Caco-2 (cell line): Measurements from ENCODE around the gene ZNF576. TPM values are rescaled to one million over a fixed set of nuclear protein-coding genes. Genes with fewer than 3 reads are reported as not detected.

Source experiments
- BruUV-seq: library from RNA; stranded (reverse); fragments of 400-500 nt; replicated peaks from 2 replicates; lab custom pipeline; 2021; lab: Mats Ljungman, UMichigan
- CTCF ChIA-PET: fragments of 300-600 bp; sonication (Branson Sonifier 250); formaldehyde crosslinking; loops from one replicate; lab custom pipeline; 2022; ENCODE audit warnings: antibody characterized with exemption; lab: Charles Lee
- POLR2A ChIA-PET: fragments of 300-600 bp; sonication (Branson Sonifier 250); formaldehyde crosslinking; loops from one replicate; lab custom pipeline; 2022; ENCODE audit warnings: antibody characterized with exemption; lab: Charles Lee
- DNase-seq, 2 experiments: peaks; one replicate each; pipeline versions ENCODE4 v3.0.0 to v3.0.0-alpha.2; 2020 to 2022
- H3K27me3 ChIP-seq: replicated peaks from 2 replicates; pipeline ENCODE4 v1.6.0; 2011; ENCODE audit warnings: low read length; ENCODE audit not compliant: control insufficient read depth, insufficient read depth
- H3K36me3 ChIP-seq: 2 replicates; pipeline ENCODE4 v1.5.1; 2011; ENCODE audit warnings: low read length; ENCODE audit not compliant: control insufficient read depth, insufficient read depth
- H3K4me1 ChIP-seq: fragments of 250-450 bp; sonication (Bioruptor Pico); 2 replicates; pipeline ENCODE4 v1.5.1; 2020; ENCODE audit warnings: mild to moderate bottlenecking
- H3K4me3 ChIP-seq: 2 replicates; pipeline ENCODE4 v1.5.1; 2011; ENCODE audit warnings: low read depth, mild to moderate bottlenecking, control low read depth, low read length
- H3K9me3 ChIP-seq: fragments of 250-450 bp; sonication (Bioruptor Pico); 2 replicates; pipeline ENCODE4 v1.5.1; 2020; ENCODE audit warnings: mild to moderate bottlenecking, moderate library complexity
- H3K27ac Mint-ChIP-seq: one replicate; pipeline ENCODE4 v1.8.0; 2022; ENCODE audit warnings: mixed read lengths; ENCODE audit not compliant: unreplicated experiment
- H3K27me3 Mint-ChIP-seq: one replicate; pipeline ENCODE4 v1.8.0; 2022; ENCODE audit warnings: mixed read lengths; ENCODE audit not compliant: insufficient read depth, unreplicated experiment
- H3K36me3 Mint-ChIP-seq: one replicate; pipeline ENCODE4 v1.8.0; 2022; ENCODE audit warnings: mild to moderate bottlenecking, mixed read lengths; ENCODE audit not compliant: insufficient read depth, unreplicated experiment
- H3K4me1 Mint-ChIP-seq: one replicate; pipeline ENCODE4 v1.8.0; 2022; ENCODE audit warnings: low read depth, mixed read lengths; ENCODE audit not compliant: unreplicated experiment
- H3K4me3 Mint-ChIP-seq: one replicate; pipeline ENCODE4 v1.8.0; 2022; ENCODE audit warnings: mild to moderate bottlenecking, moderate library complexity, mixed read lengths; ENCODE audit not compliant: unreplicated experiment
- H3K9me3 Mint-ChIP-seq: one replicate; pipeline ENCODE4 v1.8.0; 2022; ENCODE audit warnings: mixed read lengths; ENCODE audit not compliant: unreplicated experiment
- CTCF ChIP-seq, 2 experiments: fragments of 200-600 bp in 1 of 2; IDR thresholded peaks; 1 replicate in 1 of 2; 2 replicates in 1 of 2; pipeline versions ENCODE4 v1.5.1 to v1.8.0; 2011 to 2022; ENCODE audit warnings: antibody characterized with exemption in 1 of 2, control low read depth in 1 of 2, inconsistent platforms in 1 of 2, low read depth in 1 of 2, low read length in 1 of 2, mild to moderate bottlenecking in 1 of 2, moderate library complexity in 1 of 2; ENCODE audit not compliant: insufficient read depth in 1 of 2, severe bottlenecking in 1 of 2, unreplicated experiment in 1 of 2
- intact Hi-C: fragments of 100-400 bp; cut with micrococcal nuclease; formaldehyde crosslinking; loops from one replicate; pipeline ENCODE4 v1.10.0; 2022; ENCODE audit not compliant: unreplicated experiment
- total RNA-seq: library from RNA; stranded (reverse); gene quantifications from 2 replicates; pipeline ENCODE4 v1.2.3, GENCODE V29; 2022

Gene ZNF576
- total RNA-seq, 1 experiment from 2014 or later: 13.2 TPM

- Mint-ChIP-seq H3K9me3 (no peaks in the 10 kb centered on the region), H3K36me3 (peaks cover 30% of the 10 kb centered on the region), H3K4me3 (no peak overlapping the region), H3K27me3 (no peaks in the 10 kb centered on the region), H3K4me1 (peaks cover 7% of the 10 kb centered on the region), H3K27ac (no peak overlapping the region)
- H3K36me3 ChIP-seq: no peaks in the 10 kb centered on the region
- TF ChIP-seq CTCF (IDR thresholded peaks at IDR 0.05; ENCODE audit: insufficient read depth in 1 of 2, low read depth in 1 of 2, low read length in 1 of 2, severe bottlenecking in 1 of 2, unreplicated experiment in 1 of 2): no peak
- ChIA-PET CTCF (no interaction called here), POLR2A (no interaction called here)
- BruUV-seq: no TSS peak
- no peaks in the 10 kb centered on the region for H3K9me3 ChIP-seq
- intact Hi-C loops: no loop called here
- no peaks in the 10 kb centered on the region for H3K4me1 ChIP-seq
- H3K27me3 ChIP-seq: no peaks in the 10 kb centered on the region; the same call in 1 of the 2 replicates
- DNase-seq: no peak
- H3K4me3 ChIP-seq: no peak overlapping the region
These were observed 7.1 kb upstream of the ZNF576 start for GRCh38 chr19:43589277-43589676.

GRCh38 chr19:43589678-43590077 lies 6.7 kb upstream of the ZNF576 start:
- intact Hi-C loops: loop anchor here (10.0 kb wide), 2 partner anchors 125 to 195 kb away; partner anchors contain the start of genes KCNN4 and LYPD3
- BruUV-seq: no TSS peak
- ChIA-PET POLR2A (no interaction called here), CTCF (no interaction called here)
- H3K36me3 ChIP-seq: no peaks in the 10 kb centered on the region
- H3K27ac Mint-ChIP-seq: no peak overlapping the region
- H3K9me3 ChIP-seq: no peaks in the 10 kb centered on the region
- no peak for DNase-seq
- H3K9me3 Mint-ChIP-seq: no peaks in the 10 kb centered on the region
- no peak overlapping the region for H3K4me3 Mint-ChIP-seq
- no peaks in the 10 kb centered on the region for H3K27me3 Mint-ChIP-seq
- H3K27me3 ChIP-seq: no peaks in the 10 kb centered on the region; the same call in 1 of the 2 replicates
- H3K4me1 Mint-ChIP-seq: peaks cover 7% of the 10 kb centered on the region
- H3K4me3 ChIP-seq: no peak overlapping the region
- no peak for TF ChIP-seq CTCF (IDR thresholded peaks at IDR 0.05; ENCODE audit: insufficient read depth in 1 of 2, low read depth in 1 of 2, low read length in 1 of 2, severe bottlenecking in 1 of 2, unreplicated experiment in 1 of 2)
- no peaks in the 10 kb centered on the region for H3K4me1 ChIP-seq
- peaks cover 30% of the 10 kb centered on the region for H3K36me3 Mint-ChIP-seq

GRCh38 chr19:43591904-43592772 lies 4.3 kb upstream of the ZNF576 start:
- Histone ChIP-seq H3K36me3 (no peaks in the 10 kb centered on the region), H3K9me3 (no peaks in the 10 kb centered on the region), H3K4me1 (peaks cover 2% of the 10 kb centered on the region; the same call in 1 of the 2 replicates), H3K27me3 (no peaks in the 10 kb centered on the region), H3K4me3 (no peak overlapping the region)
- H3K4me3 Mint-ChIP-seq: no peak overlapping the region
- no peak for TF ChIP-seq CTCF (IDR thresholded peaks at IDR 0.05; ENCODE audit: insufficient read depth in 1 of 2, low read depth in 1 of 2, low read length in 1 of 2, severe bottlenecking in 1 of 2, unreplicated experiment in 1 of 2)
- peaks cover 39% of the 10 kb centered on the region for H3K36me3 Mint-ChIP-seq
- no peaks in the 10 kb centered on the region for H3K27me3 Mint-ChIP-seq
- H3K4me1 Mint-ChIP-seq: peaks cover 7% of the 10 kb centered on the region
- BruUV-seq: no TSS peak
- intact Hi-C loops: loop anchor here (10.0 kb wide), 2 partner anchors 127 to 193 kb away; partner anchors contain the start of genes KCNN4 and LYPD3
- no peak overlapping the region for H3K27ac Mint-ChIP-seq
- ChIA-PET CTCF (no interaction called here), POLR2A (no interaction called here)
- no peaks in the 10 kb centered on the region for H3K9me3 Mint-ChIP-seq
- no peak for DNase-seq
